Colonic mucosa (tissue), 4 donors: ENCODE results near the gene SETDB1. TPM values are rescaled to one million over a fixed set of nuclear protein-coding genes. Genes with fewer than 3 reads are reported as not detected.

Experiments
- DNase-seq: peaks from one replicate; pipeline ENCODE4 v3.0.0-alpha.2; 2020
- H3K27ac ChIP-seq: fragments of 200-600 bp; one replicate; pipeline ENCODE4 v1.8.0; 2021
- H3K27me3 ChIP-seq: fragments of 200-600 bp; one replicate; pipeline ENCODE4 v1.8.0; 2021
- H3K36me3 ChIP-seq: fragments of 200-600 bp; one replicate; pipeline ENCODE4 v1.8.0; 2021
- H3K4me1 ChIP-seq: fragments of 200-600 bp; one replicate; pipeline ENCODE4 v1.8.0; 2021; ENCODE audit warnings: mild to moderate bottlenecking
- H3K4me3 ChIP-seq: fragments of 200-600 bp; one replicate; pipeline ENCODE4 v1.8.0; 2021
- H3K9ac ChIP-seq, 2 donors: one replicate each; pipeline ENCODE4 v1.7.0; 2013; ENCODE audit warnings: control low read depth in 2 of 2, low read depth in 2 of 2, low read length in 2 of 2
- H3K9me3 ChIP-seq: fragments of 200-600 bp; one replicate; pipeline ENCODE4 v1.8.0; 2021
- intact Hi-C: fragments of 100-400 bp; cut with DNase I; formaldehyde crosslinking; loops from one replicate; pipeline ENCODE4 v1.14.1; 2022
- total RNA-seq, 2 donors: library from RNA; stranded (reverse); fragmentation: NEBNext Ultra II Directional in 1 of 2; extraction: Animal tissue kit (Norgen Biotek cat#: 25700) in 1 of 2; gene quantifications; one replicate each; pipeline ENCODE4 v1.2.1, GENCODE V29; 2021
- TF ChIP-seq, protein P1 (sequence below): fragments of 200-600 bp; IDR thresholded peaks from one replicate; pipeline ENCODE4 v1.8.0; 2022; ENCODE audit warnings: antibody characterized with exemption, mild to moderate bottlenecking
- donor health status: healthy.
- donor health status: DM: no; HTN: no; CAD: no.
- donor health status: DM: no; HTN: no; CAD: no.

Gene SETDB1
- total RNA-seq, 2 donors from 2014 or later: 28.2 to 32.8 TPM

DNA sequence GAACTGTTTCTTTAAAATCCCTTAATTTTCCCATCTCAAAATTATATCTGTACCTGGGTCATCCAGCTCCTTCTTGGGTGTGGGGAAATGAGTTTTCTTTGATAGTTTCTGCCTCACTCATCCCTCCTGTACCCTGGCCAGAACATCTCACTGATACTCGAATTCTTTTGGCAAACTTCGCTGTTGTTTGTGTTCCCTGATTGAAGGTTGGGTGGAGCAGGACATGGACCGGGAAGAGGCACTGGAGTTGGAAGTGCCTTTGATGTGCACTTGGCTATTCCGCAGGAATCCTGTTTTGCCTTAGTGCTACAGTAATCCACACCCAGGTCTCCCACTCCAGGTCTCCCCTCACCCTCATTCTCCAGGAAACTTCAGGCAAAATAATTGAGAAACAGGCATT lies 69.3 kb downstream of the SETDB1 start:
- Histone ChIP-seq H3K4me1 (no peaks in the 10 kb centered on the region), H3K9me3 (no peaks in the 10 kb centered on the region), H3K27me3 (no peaks in the 10 kb centered on the region), H3K4me3 (no peak overlapping the region), H3K36me3 (no peaks in the 10 kb centered on the region), H3K9ac (no peak overlapping the region), H3K27ac (no peak overlapping the region)
- no peak for DNase-seq
- TF ChIP-seq, protein P1, sequence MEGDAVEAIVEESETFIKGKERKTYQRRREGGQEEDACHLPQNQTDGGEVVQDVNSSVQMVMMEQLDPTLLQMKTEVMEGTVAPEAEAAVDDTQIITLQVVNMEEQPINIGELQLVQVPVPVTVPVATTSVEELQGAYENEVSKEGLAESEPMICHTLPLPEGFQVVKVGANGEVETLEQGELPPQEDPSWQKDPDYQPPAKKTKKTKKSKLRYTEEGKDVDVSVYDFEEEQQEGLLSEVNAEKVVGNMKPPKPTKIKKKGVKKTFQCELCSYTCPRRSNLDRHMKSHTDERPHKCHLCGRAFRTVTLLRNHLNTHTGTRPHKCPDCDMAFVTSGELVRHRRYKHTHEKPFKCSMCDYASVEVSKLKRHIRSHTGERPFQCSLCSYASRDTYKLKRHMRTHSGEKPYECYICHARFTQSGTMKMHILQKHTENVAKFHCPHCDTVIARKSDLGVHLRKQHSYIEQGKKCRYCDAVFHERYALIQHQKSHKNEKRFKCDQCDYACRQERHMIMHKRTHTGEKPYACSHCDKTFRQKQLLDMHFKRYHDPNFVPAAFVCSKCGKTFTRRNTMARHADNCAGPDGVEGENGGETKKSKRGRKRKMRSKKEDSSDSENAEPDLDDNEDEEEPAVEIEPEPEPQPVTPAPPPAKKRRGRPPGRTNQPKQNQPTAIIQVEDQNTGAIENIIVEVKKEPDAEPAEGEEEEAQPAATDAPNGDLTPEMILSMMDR: no peak
- intact Hi-C loops: loop anchor here (10.0 kb wide), 1 partner anchor 171 kb away; no protein-coding TSS in a partner anchor

- TF ChIP-seq, protein P1: peak; percentile 90
- Histone ChIP-seq H3K4me1 (no peaks in the 10 kb centered on the region), H3K27me3 (no peaks in the 10 kb centered on the region), H3K9ac (no peak overlapping the region), H3K4me3 (no peak overlapping the region), H3K36me3 (no peaks in the 10 kb centered on the region), H3K27ac (no peak overlapping the region), H3K9me3 (no peaks in the 10 kb centered on the region)
- intact Hi-C loops: loop anchor here (10.0 kb wide), 1 partner anchor 171 kb away; no protein-coding TSS in a partner anchor
- no peak for DNase-seq
Observed at GRCh38 chr1:150995896-150996295, 69.7 kb downstream of the SETDB1 start.

GRCh38 chr1:150997126-150997872 lies 71.1 kb downstream of the SETDB1 start:
- Histone ChIP-seq H3K27ac (no peak overlapping the region), H3K36me3 (no peaks in the 10 kb centered on the region), H3K4me1 (no peaks in the 10 kb centered on the region), H3K9me3 (no peaks in the 10 kb centered on the region), H3K27me3 (no peaks in the 10 kb centered on the region), H3K4me3 (no peak overlapping the region), H3K9ac (no peak overlapping the region)
- TF ChIP-seq, protein P1: no peak
- no peak for DNase-seq
- intact Hi-C loops: loop anchor here (10.0 kb wide), 1 partner anchor 172 kb away; no protein-coding TSS in a partner anchor

DNA sequence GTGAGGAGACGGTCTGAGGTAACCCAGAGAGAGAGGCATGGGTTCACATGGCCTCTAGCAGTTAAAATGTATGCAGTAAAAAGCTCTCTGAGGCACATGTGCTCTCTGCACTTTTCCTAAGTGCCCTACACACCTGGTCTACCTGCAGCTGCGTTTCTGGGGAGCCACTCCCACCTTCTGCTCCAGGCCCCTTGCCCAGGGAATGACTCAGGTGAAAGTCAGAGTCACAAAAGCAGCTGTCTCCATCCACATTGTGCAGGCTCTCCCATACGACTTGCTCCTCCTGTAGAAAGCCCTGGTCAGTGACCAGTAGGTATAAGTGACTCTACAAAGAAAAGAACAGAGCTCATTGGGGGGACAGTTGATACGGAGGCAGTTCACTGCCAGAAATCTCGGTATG lies 71.8 kb downstream of the SETDB1 start:
- TF ChIP-seq, protein P1: no peak
- no peak overlapping the region for H3K9ac ChIP-seq
- H3K4me3 ChIP-seq: no peak overlapping the region
- H3K27me3 ChIP-seq: no peaks in the 10 kb centered on the region
- H3K27ac ChIP-seq: no peak overlapping the region
- intact Hi-C loops: loop anchor here (10.0 kb wide), 1 partner anchor 173 kb away; no protein-coding TSS in a partner anchor
- no peaks in the 10 kb centered on the region for H3K9me3 ChIP-seq
- no peak for DNase-seq
- H3K4me1 ChIP-seq: no peaks in the 10 kb centered on the region
- H3K36me3 ChIP-seq: no peaks in the 10 kb centered on the region

- Histone ChIP-seq H3K27me3 (no peaks in the 10 kb centered on the region), H3K36me3 (no peaks in the 10 kb centered on the region), H3K4me1 (no peaks in the 10 kb centered on the region), H3K9me3 (no peaks in the 10 kb centered on the region), H3K27ac (no peak overlapping the region), H3K4me3 (no peak overlapping the region), H3K9ac (no peak overlapping the region)
- TF ChIP-seq, protein P1: no peak
- intact Hi-C loops: loop anchor here (10.0 kb wide), 1 partner anchor 174 kb away; no protein-coding TSS in a partner anchor
- DNase-seq: no peak
Observed at GRCh38 chr1:150999051-150999674, 73.0 kb downstream of the SETDB1 start.
